IMR-90 (cell line): ENCODE results near the gene CCNA2. TPM values are rescaled to one million over a fixed set of nuclear protein-coding genes. Genes with fewer than 3 reads are reported as not detected.
A peak's percentile ranks its signal among the peaks of the same experiment; 100 is the strongest.

Experiments
- ATAC-seq: fragments of 200-7000 bp; cut with Tn5 transposase; 2 replicates; pipeline ENCODE4 v1.9.1; 2020; ENCODE audit warnings: low read depth, mild to moderate bottlenecking, moderate library complexity
- BruUV-seq: library from RNA; stranded (reverse); fragments of 400-500 nt; replicated peaks from 2 replicates; lab custom pipeline; 2021; lab: Mats Ljungman, UMichigan
- CTCF ChIA-PET: fragments of 300-600 bp; formaldehyde crosslinking; extraction: SDS; loops from one replicate; lab custom pipeline; 2021; ENCODE audit warnings: antibody characterized with exemption; lab: Yijun Ruan, JAX
- POLR2A ChIA-PET: fragments of 300-600 bp; sonication (Branson Sonifier 250); formaldehyde crosslinking; loops from one replicate; lab custom pipeline; 2022; ENCODE audit warnings: antibody characterized with exemption; ENCODE audit not compliant: unreplicated experiment; lab: Charles Lee
- DNase-seq: peaks from one replicate; pipeline ENCODE4 v3.0.0; 2013
- H2AFZ ChIP-seq: replicated peaks from 2 replicates; pipeline ENCODE3; 2013; ENCODE audit warnings: low read length, mild to moderate bottlenecking; ENCODE audit not compliant: poor library complexity
- H2AK5ac ChIP-seq: 2 replicates; pipeline ENCODE4 v1.6.1; 2013; ENCODE audit warnings: low read depth, low read length, inconsistent platforms
- H2AK9ac ChIP-seq: replicated peaks from 2 replicates; pipeline ENCODE3; 2013; ENCODE audit warnings: mild to moderate bottlenecking, low read depth, low read length, moderate library complexity; ENCODE audit not compliant: poor library complexity
- H2BK120ac ChIP-seq: 2 replicates; pipeline ENCODE4 v1.6.1; 2013; ENCODE audit warnings: low read depth, low read length, inconsistent platforms
- H2BK15ac ChIP-seq: 3 replicates; pipeline ENCODE4 v1.6.1; 2013; ENCODE audit warnings: low read depth, low read length, inconsistent platforms
- H2BK20ac ChIP-seq: 2 replicates; pipeline ENCODE4 v1.6.1; 2013; ENCODE audit warnings: low read depth, mild to moderate bottlenecking, inconsistent platforms, low read length, moderate library complexity
- H2BK5ac ChIP-seq: 2 replicates; pipeline ENCODE4 v1.6.1; 2013; ENCODE audit warnings: mild to moderate bottlenecking, low read depth, low read length, inconsistent platforms; ENCODE audit not compliant: poor library complexity, severe bottlenecking
- H3K14ac ChIP-seq: replicated peaks from 2 replicates; pipeline ENCODE4 v1.6.1; 2013; ENCODE audit warnings: low read depth, low read length, inconsistent platforms
- H3K18ac ChIP-seq: 2 replicates; pipeline ENCODE4 v1.6.1; 2013; ENCODE audit warnings: low read depth, low read length, control low read depth
- H3K23ac ChIP-seq: 2 replicates; pipeline ENCODE4 v1.6.1; 2013; ENCODE audit warnings: low read depth, low read length, inconsistent platforms
- H3K27ac ChIP-seq: 2 replicates; pipeline ENCODE4 v1.5.1; 2013; ENCODE audit warnings: mild to moderate bottlenecking, control low read depth, low read length; ENCODE audit not compliant: insufficient read depth
- H3K27me3 ChIP-seq: 2 replicates; pipeline ENCODE4 v1.6.1; 2013; ENCODE audit warnings: low read length; ENCODE audit not compliant: control insufficient read depth, insufficient read depth
- H3K36me3 ChIP-seq: 2 replicates; pipeline ENCODE4 v1.6.1; 2013; ENCODE audit warnings: low read length, mixed read lengths; ENCODE audit not compliant: control insufficient read depth, insufficient read depth
- H3K4ac ChIP-seq: 2 replicates; pipeline ENCODE4 v1.6.1; 2013; ENCODE audit warnings: low read depth, low read length, inconsistent platforms
- H3K4me1 ChIP-seq: 2 replicates; pipeline ENCODE4 v1.6.1; 2013; ENCODE audit warnings: low read length, mixed read lengths; ENCODE audit not compliant: control insufficient read depth, insufficient read depth
- H3K4me2 ChIP-seq: 2 replicates; pipeline ENCODE4 v1.6.1; 2013; ENCODE audit warnings: low read depth, mild to moderate bottlenecking, control low read depth, low read length, moderate library complexity
- H3K4me3 ChIP-seq: 2 replicates; pipeline ENCODE4 v1.5.1; 2013; ENCODE audit warnings: low read depth, mild to moderate bottlenecking, control low read depth, low read length, moderate library complexity; ENCODE audit not compliant: insufficient read depth
- H3K56ac ChIP-seq: 2 replicates; pipeline ENCODE4 v1.6.1; 2013; ENCODE audit warnings: low read length, inconsistent platforms; ENCODE audit not compliant: insufficient read depth; ENCODE audit errors: extremely low read depth
- H3K79me1 ChIP-seq, 2 experiments: 2 replicates each; pipeline ENCODE4 v1.6.1; 2013; ENCODE audit warnings: low read length in 2 of 2, inconsistent platforms in 1 of 2, low read depth in 1 of 2
- H3K9ac ChIP-seq: 2 replicates; pipeline ENCODE4 v1.6.1; 2013; ENCODE audit warnings: low read depth, low read length, control low read depth
- H3K9me1 ChIP-seq: 2 replicates; pipeline ENCODE4 v1.6.1; 2013; ENCODE audit warnings: low read length, inconsistent platforms; ENCODE audit not compliant: insufficient read depth
- H3K9me3 ChIP-seq: 2 replicates; pipeline ENCODE4 v1.6.1; 2013; ENCODE audit warnings: low read length; ENCODE audit not compliant: control insufficient read depth, insufficient read depth
- H4K20me1 ChIP-seq: 2 replicates; pipeline ENCODE4 v1.6.1; 2013; ENCODE audit warnings: low read length, inconsistent platforms; ENCODE audit not compliant: insufficient read depth
- H4K5ac ChIP-seq: 2 replicates; pipeline ENCODE4 v1.6.1; 2013; ENCODE audit warnings: mild to moderate bottlenecking, low read depth, low read length, control low read depth
- H4K8ac ChIP-seq, 2 experiments: 2 replicates each; pipeline ENCODE4 v1.6.1; 2013; ENCODE audit warnings: low read depth in 2 of 2, low read length in 2 of 2, control low read depth in 1 of 2, inconsistent platforms in 1 of 2
- H4K91ac ChIP-seq: 2 replicates; pipeline ENCODE4 v1.6.1; 2013; ENCODE audit warnings: low read depth, low read length, inconsistent platforms; ENCODE audit not compliant: insufficient read depth
- BHLHE40 ChIP-seq: fragments of 150-350 bp; IDR thresholded peaks from 2 replicates; pipeline ENCODE4 v1.6.1; 2016; ENCODE audit warnings: mild to moderate bottlenecking, low read depth, low read length
- CEBPB ChIP-seq: IDR thresholded peaks from 2 replicates; pipeline ENCODE4 v1.6.1; 2012; ENCODE audit warnings: low read depth, low read length, improper control_type of control experiment
- CHD1 ChIP-seq: IDR thresholded peaks from 2 replicates; pipeline ENCODE4 v1.6.1; 2012; ENCODE audit warnings: low read depth, low read length, improper control_type of control experiment
- CTCF ChIP-seq: conservative IDR thresholded peaks from 2 replicates; pipeline ENCODE4 v1.5.1; 2012; ENCODE audit warnings: mild to moderate bottlenecking, low read depth, low read length, improper control_type of control experiment
- FOS ChIP-seq: fragments of 150-350 bp; IDR thresholded peaks from 2 replicates; pipeline ENCODE4 v1.6.1; 2016; ENCODE audit warnings: low read depth, low read length
- MAFK ChIP-seq: IDR thresholded peaks from 2 replicates; pipeline ENCODE4 v1.6.1; 2012; ENCODE audit warnings: low read depth, low read length, improper control_type of control experiment
- MAZ ChIP-seq: IDR thresholded peaks from 2 replicates; pipeline ENCODE4 v1.6.1; 2012; ENCODE audit warnings: low read depth, mild to moderate bottlenecking, low read length, improper control_type of control experiment, moderate library complexity, borderline replicate concordance
- MXI1 ChIP-seq: IDR thresholded peaks from 2 replicates; pipeline ENCODE4 v1.6.1; 2012; ENCODE audit warnings: low read depth, mild to moderate bottlenecking, low read length, moderate library complexity, borderline replicate concordance
- NFE2L2 ChIP-seq: fragments of 150-350 bp; IDR thresholded peaks from 2 replicates; pipeline ENCODE4 v1.6.1; 2016; ENCODE audit warnings: low read depth, mild to moderate bottlenecking, low read length
- WGBS, 2 experiments: methylation state at CpG; one replicate each; pipeline versions ENCODE4 v1.1.5 to v1.1.7; 2013; ENCODE audit warnings: missing lambda C conversion rate in 2 of 2; ENCODE audit not compliant: insufficient read length in 1 of 2; ENCODE audit errors: extremely low coverage in 2 of 2; 5-methylcytosine and 5-hydroxymethylcytosine counted together
- dilution Hi-C: fragments of 300-500 bp; cut with HindIII; formaldehyde crosslinking; loops from one replicate; pipeline ENCODE4 v1.14.3; 2018; ENCODE audit warnings: low sequenced_read_pairs; ENCODE audit not compliant: unreplicated experiment
- in situ Hi-C: fragments of 300-500 bp; cut with MboI; formaldehyde crosslinking; loops from 3 replicates; pipeline ENCODE4 v1.14.3; 2019; ENCODE audit warnings: low sequenced_read_pairs, inconsistent platforms, mixed read lengths
- intact Hi-C: fragments of 100-400 bp; cut with micrococcal nuclease; formaldehyde crosslinking; loops from 2 replicates; pipeline ENCODE4 v1.10.0; 2022
- polyA plus RNA-seq, 3 experiments: library from polyadenylated mRNA; depleted of rRNA; stranded (reverse); fragments of >200 nt; gene quantifications; 2 replicates each; pipeline ENCODE4 v1.2.3, GENCODE V29; 2012; ENCODE audit warnings: low replicate concordance in 1 of 3
- total RNA-seq: library from RNA; depleted of rRNA; stranded (reverse); fragments of >200 nt; gene quantifications from 2 replicates; pipeline ENCODE4 v1.2.3, GENCODE V29; 2012
- TF ChIP-seq, protein P1 (sequence below): fragments of 150-350 bp; IDR thresholded peaks from 2 replicates; pipeline ENCODE4 v1.6.1; 2016; ENCODE audit warnings: low read depth, mild to moderate bottlenecking, low read length, moderate library complexity, borderline replicate concordance

The CCNA2 gene
- total and polyA plus RNA-seq, 2 of the 4 experiments (the other 2 are of a cell fraction) = 22.8 to 54.3 TPM

- DNase-seq (peak; percentile 38), ATAC-seq (no peak; the same call in 1 of the 2 replicates)
- BruUV-seq = no TSS peak
- dilution Hi-C loops (no loop called here), in situ Hi-C loops (no loop called here), intact Hi-C loops (loop anchor here (10.0 kb wide), 1 partner anchor 455 kb away; no protein-coding TSS in a partner anchor)
- H4K20me1 ChIP-seq = no peaks in the 10 kb centered on the region
- TF ChIP-seq BHLHE40 (no peak), MXI1 (no peak), NFE2L2 (no peak), MAZ (no peak), FOS (no peak), MAFK (no peak), CTCF (no peak), CHD1 (no peak), CEBPB (no peak)
- TF ChIP-seq, protein P1, sequence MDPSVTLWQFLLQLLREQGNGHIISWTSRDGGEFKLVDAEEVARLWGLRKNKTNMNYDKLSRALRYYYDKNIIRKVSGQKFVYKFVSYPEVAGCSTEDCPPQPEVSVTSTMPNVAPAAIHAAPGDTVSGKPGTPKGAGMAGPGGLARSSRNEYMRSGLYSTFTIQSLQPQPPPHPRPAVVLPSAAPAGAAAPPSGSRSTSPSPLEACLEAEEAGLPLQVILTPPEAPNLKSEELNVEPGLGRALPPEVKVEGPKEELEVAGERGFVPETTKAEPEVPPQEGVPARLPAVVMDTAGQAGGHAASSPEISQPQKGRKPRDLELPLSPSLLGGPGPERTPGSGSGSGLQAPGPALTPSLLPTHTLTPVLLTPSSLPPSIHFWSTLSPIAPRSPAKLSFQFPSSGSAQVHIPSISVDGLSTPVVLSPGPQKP = no peak
- H3K27me3 ChIP-seq = no peaks in the 10 kb centered on the region
- no peaks in the 10 kb centered on the region; the same call in 1 of the 2 replicates for H3K9me1 ChIP-seq
- H3K18ac ChIP-seq = no peak overlapping the region
- no peak overlapping the region for H2AK5ac ChIP-seq
- no peak overlapping the region for H3K9ac ChIP-seq
- H2BK15ac ChIP-seq = no peak overlapping the region
- no peak overlapping the region for H2BK120ac ChIP-seq
- no peak overlapping the region for H4K91ac ChIP-seq
- ChIA-PET POLR2A (no interaction called here), CTCF (no interaction called here)
- peaks cover 10% of the 10 kb centered on the region for H3K36me3 ChIP-seq
- H3K4ac ChIP-seq = no peak overlapping the region
- peak overlapping the region; percentile 23 for H2AK9ac ChIP-seq
- H2AFZ ChIP-seq = no peak overlapping the region
- no peaks in the 10 kb centered on the region for H3K9me3 ChIP-seq
- H3K4me1 ChIP-seq = no peaks in the 10 kb centered on the region
- no peak overlapping the region for H4K8ac ChIP-seq
- no peak overlapping the region for H3K27ac ChIP-seq
- H3K23ac ChIP-seq = no peak overlapping the region
- WGBS, 2 experiments = no CpG with 5 or more reads among the region's 5 CpGs
- H3K4me2 ChIP-seq = no peak overlapping the region
- H2BK20ac ChIP-seq = no peak overlapping the region
- no peak overlapping the region for H2BK5ac ChIP-seq
- no peak overlapping the region for H3K4me3 ChIP-seq
- H3K14ac ChIP-seq = no peak overlapping the region
- no peak overlapping the region for H4K5ac ChIP-seq
- no peaks in the 10 kb centered on the region for H3K79me1 ChIP-seq
- H3K56ac ChIP-seq = no peak overlapping the region
These were observed 5.8 kb upstream of the CCNA2 start for GRCh38 chr4:121829511-121829910.
